ENCODE measurements around the gene TRIM10. TPM values are rescaled to one million over a fixed set of nuclear protein-coding genes. Genes with fewer than 3 reads are reported as not detected.

Gene TRIM10
- total RNA-seq, 4 donors from 2014 or later = 0.08 TPM; not detected in 3

DNA sequence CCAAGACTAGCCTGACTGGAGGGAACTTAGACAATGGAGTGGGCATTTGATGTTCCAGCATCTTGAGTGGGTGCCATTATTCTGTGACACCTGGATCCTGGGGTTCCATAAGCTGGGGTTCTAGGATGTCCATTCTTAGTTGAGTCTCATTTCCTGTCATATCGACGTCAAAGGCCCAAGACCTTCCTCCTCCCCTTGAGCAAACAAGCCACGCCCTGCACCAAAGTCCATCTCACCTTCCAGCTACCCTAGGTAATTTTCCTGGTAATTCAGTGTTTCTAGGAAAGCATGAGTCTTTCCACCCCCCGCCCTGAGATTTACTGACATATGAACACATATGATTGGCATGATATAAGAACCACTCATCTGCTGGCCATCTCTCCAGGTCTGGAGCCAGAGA lies 25.3 kb downstream of the TRIM10 start, which contains the start of gene TRIM40:
TSS of gene TRIM40 (plus strand) at position 384 of the 400 bp plus-strand sequence. CDS start 897 bp downstream, outside the sequence.
- H3K4me3 ChIP-seq = no peak within 1 kb of the TSS
- no peak within 1 kb of the TSS for H3K27ac ChIP-seq
- H3K36me3 ChIP-seq = no peaks in the 10 kb centered on the region
- TF ChIP-seq POLR2A (IDR thresholded peaks at IDR 0.05) (no peak), EP300 (IDR thresholded peaks at IDR 0.05) (no peak), POLR2AphosphoS5 (IDR thresholded peaks at IDR 0.05) (no peak)
- TF ChIP-seq, protein P1, sequence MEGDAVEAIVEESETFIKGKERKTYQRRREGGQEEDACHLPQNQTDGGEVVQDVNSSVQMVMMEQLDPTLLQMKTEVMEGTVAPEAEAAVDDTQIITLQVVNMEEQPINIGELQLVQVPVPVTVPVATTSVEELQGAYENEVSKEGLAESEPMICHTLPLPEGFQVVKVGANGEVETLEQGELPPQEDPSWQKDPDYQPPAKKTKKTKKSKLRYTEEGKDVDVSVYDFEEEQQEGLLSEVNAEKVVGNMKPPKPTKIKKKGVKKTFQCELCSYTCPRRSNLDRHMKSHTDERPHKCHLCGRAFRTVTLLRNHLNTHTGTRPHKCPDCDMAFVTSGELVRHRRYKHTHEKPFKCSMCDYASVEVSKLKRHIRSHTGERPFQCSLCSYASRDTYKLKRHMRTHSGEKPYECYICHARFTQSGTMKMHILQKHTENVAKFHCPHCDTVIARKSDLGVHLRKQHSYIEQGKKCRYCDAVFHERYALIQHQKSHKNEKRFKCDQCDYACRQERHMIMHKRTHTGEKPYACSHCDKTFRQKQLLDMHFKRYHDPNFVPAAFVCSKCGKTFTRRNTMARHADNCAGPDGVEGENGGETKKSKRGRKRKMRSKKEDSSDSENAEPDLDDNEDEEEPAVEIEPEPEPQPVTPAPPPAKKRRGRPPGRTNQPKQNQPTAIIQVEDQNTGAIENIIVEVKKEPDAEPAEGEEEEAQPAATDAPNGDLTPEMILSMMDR (IDR thresholded peaks at IDR 0.05) = no peak
- no peaks in the 10 kb centered on the region for H3K9me3 ChIP-seq
- no peaks in the 10 kb centered on the region for H3K4me1 ChIP-seq
- no peak for ATAC-seq
- H3K27me3 ChIP-seq = peaks cover 65% of the 10 kb centered on the region
- WGBS, 2 donors (ENCODE audit: low coverage in 1 of 2) = 77 to 78% methylated on average over 4 of the region's 4 CpGs

DNA sequence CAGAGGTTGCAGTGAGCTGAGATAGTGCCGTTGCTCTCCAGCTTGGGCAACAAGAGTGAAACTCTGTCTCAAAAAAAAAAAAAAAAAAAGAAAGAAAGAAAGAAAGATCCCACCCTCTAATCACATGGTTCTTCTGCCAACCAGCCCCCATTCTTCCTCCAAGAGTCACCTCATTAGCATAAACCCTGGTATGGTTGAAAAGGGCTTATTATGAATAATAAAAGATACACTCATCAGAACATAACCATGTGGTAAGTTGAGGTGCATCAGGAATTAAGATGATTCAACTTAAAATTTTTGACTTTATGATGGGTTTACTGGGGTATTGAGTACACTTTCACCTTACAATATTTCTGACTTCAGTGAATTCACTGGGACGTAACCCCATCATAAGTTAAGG lies 25.9 kb downstream of the TRIM10 start:
- Histone ChIP-seq H3K27ac (no peak overlapping the region), H3K4me1 (no peaks in the 10 kb centered on the region), H3K9me3 (no peaks in the 10 kb centered on the region), H3K27me3 (peaks cover 66% of the 10 kb centered on the region), H3K36me3 (no peaks in the 10 kb centered on the region), H3K4me3 (no peak overlapping the region)
- no peak for TF ChIP-seq POLR2A (IDR thresholded peaks at IDR 0.05)
- TF ChIP-seq, protein P1 (IDR thresholded peaks at IDR 0.05) = no peak
- no peak for TF ChIP-seq EP300 (IDR thresholded peaks at IDR 0.05)
- no peak for TF ChIP-seq POLR2AphosphoS5 (IDR thresholded peaks at IDR 0.05)
- ATAC-seq = no peak
- WGBS, 2 donors (ENCODE audit: low coverage in 1 of 2) = 80 to 92% methylated on average over 1 of the region's 2 CpGs

DNA sequence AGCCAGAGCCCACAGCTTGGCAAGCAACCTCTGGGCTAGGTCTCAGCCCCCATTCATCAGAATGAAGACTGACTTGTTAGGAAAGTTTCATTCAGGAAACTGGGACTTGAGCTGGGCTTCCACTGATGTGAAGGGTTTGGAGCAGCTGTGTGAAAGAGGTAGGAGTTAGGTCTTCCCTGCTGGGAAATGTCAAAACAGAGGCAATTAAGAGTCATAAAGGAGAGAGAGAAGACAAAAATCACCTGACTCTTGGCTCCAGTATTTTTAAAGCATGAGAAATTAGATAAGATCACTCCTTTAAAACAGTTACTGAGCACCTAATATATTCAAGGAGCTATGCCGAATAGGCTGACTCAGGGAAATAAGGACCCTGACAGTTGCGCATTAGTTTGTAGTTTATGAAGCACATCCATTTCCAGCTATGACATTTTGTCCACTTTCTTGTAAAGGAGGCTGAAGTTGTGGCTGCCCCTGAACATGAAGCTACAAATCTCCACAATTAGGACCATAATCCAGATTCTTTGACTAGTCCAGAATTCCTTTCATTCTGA lies 29.0 kb downstream of the TRIM10 start:
- peaks cover 93% of the 10 kb centered on the region for H3K27me3 ChIP-seq
- WGBS, 2 donors (ENCODE audit: low coverage in 1 of 2) = 57 to 75% methylated on average over 2 of the region's 2 CpGs

DNA sequence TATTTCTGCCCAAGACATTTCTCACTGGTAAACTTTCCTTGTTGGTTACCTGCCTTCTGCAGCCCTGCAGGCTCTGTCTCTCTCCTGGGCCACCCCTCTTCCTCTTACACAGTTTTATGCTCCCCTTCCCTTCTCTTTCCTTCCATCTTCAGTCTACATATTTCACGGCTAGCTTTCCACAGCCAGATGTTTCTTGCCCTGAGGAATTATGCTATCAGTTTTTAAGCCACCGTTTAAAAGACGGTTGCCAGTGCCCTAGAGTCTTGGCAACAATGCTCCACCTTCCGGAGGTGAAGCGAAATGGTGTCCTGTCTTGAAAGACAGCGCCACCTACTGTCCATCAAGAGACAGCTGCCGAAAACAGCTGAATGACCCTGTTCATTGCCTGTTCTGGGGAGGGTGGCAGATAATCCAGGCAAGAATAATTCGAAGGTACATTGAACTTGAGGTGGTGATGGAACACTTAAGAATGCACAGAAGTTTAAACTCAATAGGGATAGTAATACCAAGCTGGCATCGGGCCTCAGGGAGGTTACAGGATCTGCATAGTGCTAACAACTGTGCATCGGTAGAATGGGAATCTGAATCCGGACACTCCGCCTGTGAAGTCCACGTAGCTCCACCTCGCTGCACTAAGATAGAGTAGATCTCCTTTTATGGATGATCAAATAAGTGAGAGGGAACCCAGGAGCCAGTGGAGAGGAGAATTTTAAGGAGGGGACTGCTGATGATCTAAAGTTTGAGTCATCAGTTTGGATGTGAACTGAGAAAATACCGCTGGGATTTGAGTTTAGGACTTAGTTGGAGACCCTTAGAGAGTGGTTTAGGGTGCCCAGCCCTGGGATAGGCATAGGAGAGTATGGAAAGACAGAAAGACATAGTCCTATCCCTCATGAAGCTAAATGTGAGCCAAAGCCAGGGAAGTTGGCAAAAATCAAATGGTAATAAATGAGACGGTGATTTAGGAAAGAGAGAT lies 29.8 kb downstream of the TRIM10 start:
- Histone ChIP-seq H3K4me3 (no peak overlapping the region), H3K4me1 (peaks cover 0 to 13% (median 4%) of the 10 kb centered on the region in 3 donors), H3K9me3 (no peaks in the 10 kb centered on the region), H3K36me3 (no peaks in the 10 kb centered on the region), H3K27me3 (peaks cover 96% of the 10 kb centered on the region), H3K27ac (no peak overlapping the region)
- WGBS, 2 donors (ENCODE audit: low coverage in 1 of 2) = 23 to 33% methylated on average over 13 to 16 of the region's 16 CpGs
- ATAC-seq = peak; percentile 89
- no peak for TF ChIP-seq EP300 (IDR thresholded peaks at IDR 0.05)
- no peak for TF ChIP-seq POLR2AphosphoS5 (IDR thresholded peaks at IDR 0.05)
- TF ChIP-seq, protein P1 (IDR thresholded peaks at IDR 0.05) = peak; percentile 92 to 96 (median 92)

More for the DNA sequence above, 29.0 kb downstream of the TRIM10 start:
- Histone ChIP-seq H3K27ac (no peak overlapping the region), H3K4me1 (peaks cover 0 to 13% (median 4%) of the 10 kb centered on the region in 3 donors), H3K9me3 (no peaks in the 10 kb centered on the region), H3K4me3 (no peak overlapping the region), H3K36me3 (no peaks in the 10 kb centered on the region)
- no peak for TF ChIP-seq POLR2AphosphoS5 (IDR thresholded peaks at IDR 0.05)
- TF ChIP-seq, protein P1 (IDR thresholded peaks at IDR 0.05) = no peak
- TF ChIP-seq POLR2A (IDR thresholded peaks at IDR 0.05) = no peak
- TF ChIP-seq EP300 (IDR thresholded peaks at IDR 0.05) = no peak
- no peak for ATAC-seq

Data from gastroesophageal sphincter (tissue), 4 donors.